Measurements from ENCODE around the gene SF3A2. TPM values are rescaled to one million over a fixed set of nuclear protein-coding genes. Genes with fewer than 3 reads are reported as not detected.

SF3A2 gene
- total and polyA plus RNA-seq, 2 donors (not counting 3 experiments of a cell fraction or from before 2014, with no cell fraction given): 21.5 to 164 TPM

DNA sequence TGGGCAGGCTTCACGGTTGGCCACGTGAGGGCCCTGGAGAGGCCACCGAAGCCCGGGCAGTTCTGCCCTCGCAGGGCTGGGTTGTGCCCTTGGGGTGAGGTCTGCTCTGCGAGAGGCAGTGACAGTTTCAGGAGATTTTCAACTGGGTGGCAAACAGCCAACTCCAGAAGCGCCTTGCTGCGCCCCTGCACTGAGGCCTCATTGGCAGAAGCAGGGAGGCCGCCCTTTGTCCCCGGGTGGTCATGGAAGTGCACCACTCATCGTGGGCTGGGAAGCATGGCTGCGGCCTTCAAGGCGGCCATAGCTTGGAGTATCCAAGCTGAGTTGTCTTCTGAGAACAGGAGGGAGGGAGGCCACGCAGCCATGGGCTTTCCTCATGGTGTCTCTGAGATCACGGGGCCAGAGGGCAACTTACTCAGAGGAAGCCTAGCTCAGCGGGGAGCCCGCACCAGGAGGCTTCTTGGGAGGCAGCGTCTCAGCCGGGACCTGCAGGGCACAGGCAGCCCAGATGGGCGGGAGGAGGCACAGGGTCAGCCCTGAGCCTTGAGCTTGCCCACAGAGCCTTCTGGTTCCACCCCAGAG lies 15.3 kb upstream of the SF3A2 start:
- dilution Hi-C loops (cut with MboI; ENCODE audit: extremely low pct_ligation_motif_present, low sequenced_read_pairs) (no loop called here), intact Hi-C loops (cut with micrococcal nuclease) (no loop called here)
- H3K4me1 ChIP-seq (ENCODE audit: control insufficient read depth, extremely low read depth, insufficient read depth, low read length): no peaks in the 10 kb centered on the region
- ChIA-PET POLR2A (no interaction called here), CTCF (interaction anchor here (0.8 to 2.3 kb wide), 10 partner anchors 9 to 95 kb away, joined by 3 to 33 read pairs (median 3); no protein-coding TSS in a partner anchor)
- H3K9me3 ChIP-seq (replicated peaks; ENCODE audit: control insufficient read depth, insufficient read depth, low read length): no peaks in the 10 kb centered on the region
- H3K27ac ChIP-seq (ENCODE audit: insufficient read depth, low read depth, low read length): no peak overlapping the region
- FAIRE-seq (no peak), DNase-seq (ENCODE audit: low read depth, low spot score) (peak; percentile 6)
- H3K4me2 ChIP-seq (ENCODE audit: insufficient read depth, low read length): no peak overlapping the region
- H2AFZ ChIP-seq (ENCODE audit: low read depth, low read length): no peak overlapping the region
- H3K4me3 ChIP-seq (replicated peaks in 1 of 3; ENCODE audit: insufficient read depth in 1 of 3, low read depth in 1 of 3, low read length in 3 of 3): no peak overlapping the region
- no peak for TF ChIP-seq MAX (IDR thresholded peaks at IDR 0.05; ENCODE audit: insufficient read depth, insufficient read length)
- no peak for TF ChIP-seq FOS (IDR thresholded peaks at IDR 0.05; ENCODE audit: borderline replicate concordance, insufficient read depth, low read length)
- no peak for TF ChIP-seq MYC (IDR thresholded peaks at IDR 0.05; ENCODE audit: low read depth, low read length)
- no peak for TF ChIP-seq POLR2A (IDR thresholded peaks at IDR 0.05; ENCODE audit: low read depth, low read length)
- no peak for TF ChIP-seq EZH2 (IDR thresholded peaks at IDR 0.05; ENCODE audit: borderline replicate concordance, low read depth, low read length, severe bottlenecking)
- H4K20me1 ChIP-seq (replicated peaks; ENCODE audit: control insufficient read depth, extremely low read depth, insufficient read depth, low read length): no peaks in the 10 kb centered on the region
- BruUV-seq (replicated peaks): no TSS peak
- H3K27me3 ChIP-seq (ENCODE audit: control insufficient read depth in 2 of 2, insufficient read depth in 2 of 2, low read length in 2 of 2): no peaks in the 10 kb centered on the region
- no peaks in the 10 kb centered on the region for H3K9me1 ChIP-seq (replicated peaks; ENCODE audit: control insufficient read depth, extremely low read depth, insufficient read depth, low read length)
- H3K9ac ChIP-seq (replicated peaks; ENCODE audit: extremely low read depth, insufficient read depth, low read length): no peak overlapping the region
- H3K79me2 ChIP-seq (ENCODE audit: control insufficient read depth, insufficient read depth, low read length): no peaks in the 10 kb centered on the region
- H3K36me3 ChIP-seq (ENCODE audit: control insufficient read depth in 2 of 2, extremely low read depth in 1 of 2, insufficient read depth in 2 of 2, low read length in 2 of 2): peaks cover 5 to 30% of the 10 kb centered on the region in 2 experiments

DNA sequence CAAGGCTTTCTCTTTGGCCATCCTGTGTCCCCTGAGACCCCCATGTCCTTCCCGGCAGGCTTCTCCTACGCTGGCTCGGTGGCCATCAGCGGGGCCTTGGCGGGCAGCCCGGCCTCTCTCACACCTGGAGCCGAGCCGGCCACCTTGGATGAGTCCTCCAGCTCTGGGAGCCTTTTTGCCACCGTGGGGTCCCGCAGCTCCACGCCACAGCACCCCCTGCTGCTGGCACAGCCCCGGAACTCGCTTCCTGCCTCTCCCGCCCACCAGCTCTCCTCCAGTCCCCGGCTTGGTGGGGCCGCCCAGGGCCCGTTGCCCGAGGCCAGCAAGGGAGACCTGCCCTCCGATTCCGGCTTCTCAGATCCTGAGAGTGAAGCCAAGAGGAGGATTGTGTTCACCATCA lies 14.7 kb upstream of the SF3A2 start:
- no peaks in the 10 kb centered on the region for H3K9me3 ChIP-seq (replicated peaks; ENCODE audit: control insufficient read depth, insufficient read depth, low read length)
- no peaks in the 10 kb centered on the region for H3K9me1 ChIP-seq (replicated peaks; ENCODE audit: control insufficient read depth, extremely low read depth, insufficient read depth, low read length)
- BruUV-seq (replicated peaks): no TSS peak
- H3K79me2 ChIP-seq (ENCODE audit: control insufficient read depth, insufficient read depth, low read length): no peaks in the 10 kb centered on the region
- H2AFZ ChIP-seq (ENCODE audit: low read depth, low read length): no peak overlapping the region
- intact Hi-C loops (cut with micrococcal nuclease): no loop called here
- DNase-seq (ENCODE audit: low read depth, low spot score): no peak
- peaks cover 4 to 24% of the 10 kb centered on the region in 2 experiments for H3K36me3 ChIP-seq (ENCODE audit: control insufficient read depth in 2 of 2, extremely low read depth in 1 of 2, insufficient read depth in 2 of 2, low read length in 2 of 2)
- no peak overlapping the region for H3K4me3 ChIP-seq (replicated peaks in 1 of 3; ENCODE audit: insufficient read depth in 1 of 3, low read depth in 1 of 3, low read length in 3 of 3)
- POLR2A ChIA-PET: no interaction called here
- no peaks in the 10 kb centered on the region for H3K4me1 ChIP-seq (ENCODE audit: control insufficient read depth, extremely low read depth, insufficient read depth, low read length)
- H3K4me2 ChIP-seq (ENCODE audit: insufficient read depth, low read length): no peak overlapping the region
- H3K9ac ChIP-seq (replicated peaks; ENCODE audit: extremely low read depth, insufficient read depth, low read length): no peak overlapping the region
- TF ChIP-seq POLR2AphosphoS5 (IDR thresholded peaks at IDR 0.05; ENCODE audit: insufficient read depth, low read depth, low read length): no peak
- peak in 1 of 2 donors; percentile 20 for TF ChIP-seq CTCF (IDR thresholded peaks at IDR 0.05; ENCODE audit: extremely low read depth in 1 of 2, insufficient read depth in 1 of 2, low read depth in 1 of 2, low read length in 2 of 2)
- dilution Hi-C loops (cut with MboI; ENCODE audit: extremely low pct_ligation_motif_present, low sequenced_read_pairs): no loop called here
- CTCF ChIA-PET: interaction anchor here (0.8 to 2.3 kb wide), 10 partner anchors 8 to 94 kb away, joined by 3 to 33 read pairs (median 3); no protein-coding TSS in a partner anchor
- FAIRE-seq: no peak
- H4K20me1 ChIP-seq (replicated peaks; ENCODE audit: control insufficient read depth, extremely low read depth, insufficient read depth, low read length): no peaks in the 10 kb centered on the region
- no peaks in the 10 kb centered on the region for H3K27me3 ChIP-seq (ENCODE audit: control insufficient read depth in 2 of 2, insufficient read depth in 2 of 2, low read length in 2 of 2)
- no peak overlapping the region for H3K27ac ChIP-seq (ENCODE audit: insufficient read depth, low read depth, low read length)

All from endothelial cell of umbilical vein (primary cell).